ENCODE results near the gene SPATA1.
A peak's percentile ranks its signal among the peaks of the same experiment; 100 is the strongest.

Gene SPATA1

DNA sequence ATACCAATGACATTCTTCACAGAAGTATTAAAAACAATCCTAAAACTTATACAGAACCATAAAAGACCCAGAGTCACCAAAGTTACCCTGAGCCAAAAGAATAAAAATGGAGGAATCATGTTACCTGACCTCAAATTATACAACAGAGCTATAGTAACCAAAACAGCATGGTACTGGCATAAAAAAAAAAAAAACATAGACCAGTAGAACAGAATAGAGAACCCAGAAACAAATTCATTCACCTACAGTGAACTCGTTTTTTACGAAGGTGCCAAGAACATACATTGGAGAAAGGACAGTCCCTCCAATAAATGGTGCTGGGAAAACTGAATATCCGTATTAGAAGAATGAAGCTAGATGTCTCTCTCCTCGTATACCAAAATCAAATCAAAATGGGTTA is 2.8 kb downstream of the SPATA1 start:
- DNase-seq (ENCODE audit: low read depth, low spot score), result no peak

DNA sequence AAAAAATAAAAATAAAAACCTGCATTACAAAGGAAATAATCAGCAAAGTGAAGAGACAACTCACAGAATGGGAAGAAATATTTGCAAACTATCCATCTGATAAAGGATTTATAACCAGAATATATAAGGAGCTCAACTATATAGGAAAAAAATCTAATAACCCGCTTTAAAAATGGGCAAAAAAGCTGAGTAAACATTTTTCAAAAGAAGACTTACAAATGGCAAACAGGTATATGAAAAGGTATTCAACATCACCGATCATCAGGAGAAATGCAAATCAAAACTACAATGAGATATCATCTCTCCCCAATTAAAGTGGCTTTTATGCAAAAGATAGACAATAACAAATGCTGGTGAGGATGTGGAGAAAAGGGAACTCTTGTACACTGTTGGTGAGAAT is 4.0 kb downstream of the SPATA1 start:
- DNase-seq (ENCODE audit: low read depth, low spot score), result no peak

DNA sequence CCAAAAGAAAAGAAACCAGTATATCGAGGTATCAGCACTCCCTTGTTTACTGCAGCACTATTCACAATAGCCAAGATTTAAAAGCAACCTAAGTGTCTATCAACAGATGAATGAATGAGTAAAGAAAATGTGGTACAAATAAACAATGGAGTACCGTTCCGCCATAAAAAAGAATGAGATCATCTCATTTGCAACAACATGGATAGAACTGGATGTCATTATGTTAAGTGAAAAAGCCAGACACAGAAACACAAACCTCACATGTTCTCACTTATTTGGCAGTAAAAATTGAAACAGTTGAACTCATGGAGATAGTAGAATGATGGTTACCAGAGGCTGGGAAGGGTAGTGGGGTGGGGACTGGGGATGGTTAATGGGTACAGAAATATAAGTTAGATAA is 4.5 kb downstream of the SPATA1 start:
- no peak for DNase-seq (ENCODE audit: low read depth, low spot score)

DNA sequence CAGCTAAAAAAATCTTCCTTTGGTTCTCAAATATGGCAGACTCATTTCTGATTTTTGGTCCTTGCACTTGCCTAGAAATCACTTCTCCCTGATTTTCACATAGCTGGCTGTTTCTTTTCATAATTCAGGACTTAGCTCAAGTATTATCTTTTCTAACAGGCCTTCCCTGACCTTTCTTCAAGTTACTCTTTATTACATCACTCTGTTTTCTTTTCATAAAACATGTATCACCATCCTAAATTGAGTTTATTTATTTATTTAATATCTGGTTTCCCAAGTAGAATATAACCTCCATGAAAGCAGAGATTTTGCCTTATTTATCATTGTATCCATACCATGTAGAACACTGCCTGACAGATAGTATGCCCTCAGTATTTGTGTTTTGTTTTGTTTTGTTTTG is 18.4 kb downstream of the SPATA1 start:
- DNase-seq (ENCODE audit: low read depth, low spot score), result no peak

DNA sequence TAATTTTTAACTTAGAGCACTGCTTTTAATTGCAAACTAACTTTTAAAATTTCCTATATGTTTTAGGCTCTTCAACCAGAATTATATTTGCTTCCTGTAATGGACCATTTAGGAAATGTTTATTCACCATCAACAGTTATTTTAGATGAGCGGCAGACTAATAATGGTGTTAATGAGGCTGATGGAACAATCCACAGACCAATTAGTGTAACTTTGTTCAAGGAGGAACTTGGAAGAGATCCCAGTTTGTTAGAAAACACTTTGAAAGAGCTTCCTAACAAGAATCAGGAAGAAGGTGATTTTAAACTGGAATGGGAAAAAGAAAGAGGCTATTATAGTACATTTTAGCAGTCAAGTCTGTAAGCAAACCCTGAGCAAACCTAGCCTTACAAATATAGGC is 19.6 kb downstream of the SPATA1 start:
- no peak for DNase-seq (ENCODE audit: low read depth, low spot score)

DNA sequence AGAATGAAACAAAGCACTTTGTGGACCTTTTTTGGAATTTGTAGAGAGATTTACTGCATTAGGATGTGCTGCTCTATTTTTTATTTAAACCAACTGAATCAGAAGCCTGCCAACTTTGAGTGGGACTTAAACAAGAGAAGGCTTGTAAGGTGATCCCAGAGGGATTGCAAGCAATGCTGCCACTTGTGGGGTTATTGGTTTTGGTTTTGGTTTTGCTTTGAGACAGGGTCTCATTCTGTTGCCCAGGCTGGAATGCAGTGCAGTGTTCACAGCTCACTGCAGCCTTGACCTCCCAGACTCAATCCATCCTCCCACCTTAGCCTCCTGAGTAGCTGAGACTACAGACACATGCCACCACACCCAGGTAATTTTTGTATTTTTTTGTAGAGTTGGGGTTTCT is 32.4 kb downstream of the SPATA1 start:
- no peak for DNase-seq (ENCODE audit: low read depth, low spot score)

DNA sequence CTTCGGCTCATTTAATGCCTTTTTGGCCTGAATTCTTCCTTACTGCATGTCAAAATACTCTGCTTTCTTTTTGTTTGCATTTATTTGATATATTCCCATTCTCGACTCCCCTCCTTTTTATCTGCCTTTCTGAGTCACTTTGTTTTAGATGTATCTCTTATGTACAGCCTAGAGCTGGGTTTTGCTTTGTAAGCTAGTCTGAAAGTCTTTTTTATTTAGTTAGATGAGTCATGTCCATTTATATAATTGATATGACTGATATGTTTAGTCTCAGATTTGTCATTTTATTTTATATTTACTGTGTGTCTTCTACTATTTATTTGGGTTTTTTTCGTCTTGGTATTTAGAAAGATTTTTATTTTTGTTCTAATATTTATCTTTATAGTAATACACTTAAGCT is 33.8 kb downstream of the SPATA1 start:
- no peak for DNase-seq (ENCODE audit: low read depth, low spot score)

DNA sequence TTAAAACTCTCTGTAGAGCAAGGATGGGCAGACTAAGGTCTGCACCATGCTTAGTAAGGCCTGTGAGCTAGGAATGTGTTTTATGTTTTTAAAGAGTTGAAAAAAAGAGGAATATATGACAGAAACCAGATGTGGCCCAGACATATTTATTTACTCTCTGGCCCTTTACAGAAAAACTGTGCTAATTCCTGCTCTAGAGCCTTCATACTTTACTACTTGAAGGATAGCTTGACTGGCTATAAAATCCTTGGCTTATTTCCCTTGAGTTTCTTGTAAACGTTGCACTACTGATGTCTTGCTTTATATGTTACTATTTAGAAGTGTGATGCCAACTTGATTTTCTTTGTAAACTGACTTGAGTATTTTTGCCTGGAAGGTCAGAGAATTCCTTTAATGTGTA is 34.6 kb downstream of the SPATA1 start:
- no peak for DNase-seq (ENCODE audit: low read depth, low spot score)

DNA sequence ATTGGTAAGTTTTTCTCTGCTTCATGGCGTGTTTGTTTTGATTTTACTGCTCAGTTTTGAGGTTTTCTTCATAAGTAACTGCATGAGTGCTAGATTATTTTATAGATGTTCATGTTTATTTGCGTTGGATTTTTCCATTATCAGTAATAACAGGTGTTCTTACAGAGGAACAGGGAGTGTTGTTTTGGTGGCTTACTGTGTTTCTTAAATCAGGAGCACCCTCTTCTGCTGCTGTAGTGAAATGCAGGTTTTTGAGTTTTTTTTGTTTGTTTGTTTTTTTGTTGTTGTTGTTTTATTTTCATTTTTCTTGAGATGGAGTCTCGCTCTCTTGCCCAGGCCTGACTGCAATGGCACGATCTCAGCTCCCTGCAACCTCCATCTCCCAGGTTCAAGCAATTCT is 35.5 kb downstream of the SPATA1 start:
- DNase-seq (ENCODE audit: low read depth, low spot score), result no peak

DNA sequence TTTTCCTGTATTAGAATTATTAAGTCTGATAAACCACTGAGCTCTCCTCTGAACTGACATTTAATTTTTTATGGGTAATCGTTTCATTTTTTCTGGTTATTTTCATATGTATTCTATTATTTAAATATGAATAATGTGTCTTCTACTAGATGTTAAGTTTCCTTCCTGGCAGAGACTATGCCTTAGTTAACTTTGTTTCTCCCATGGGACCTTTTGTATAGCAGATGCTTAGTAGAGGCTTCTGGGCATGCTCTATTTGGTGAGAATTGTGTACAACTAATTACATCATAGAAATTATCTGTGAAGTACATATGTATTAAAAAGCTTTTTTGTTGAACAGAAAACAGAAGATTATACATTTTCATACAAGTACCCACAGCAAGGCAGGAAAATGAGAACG is 44.6 kb downstream of the SPATA1 start:
- DNase-seq (ENCODE audit: low read depth, low spot score), result no peak

DNA sequence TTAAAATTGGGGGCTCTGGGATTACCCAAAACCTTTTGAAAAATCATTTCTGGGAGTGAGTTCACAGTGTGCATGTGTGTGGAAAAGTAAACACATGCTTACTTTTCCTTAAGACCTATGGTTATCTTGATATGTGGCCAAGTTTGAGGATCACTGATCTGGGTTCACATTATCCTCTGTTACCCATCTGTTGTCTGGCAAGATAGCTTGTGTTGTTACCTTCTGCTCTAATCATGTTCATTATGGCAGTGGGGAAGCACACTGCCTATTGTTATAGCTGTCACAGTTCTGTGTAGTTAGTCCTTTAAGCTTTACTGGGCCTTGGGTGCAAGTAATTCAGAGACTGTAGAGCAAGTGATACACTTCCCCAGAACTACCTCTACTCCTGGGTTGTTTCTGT is 63.0 kb downstream of the SPATA1 start:
- no peak for DNase-seq (ENCODE audit: low read depth, low spot score)

DNA sequence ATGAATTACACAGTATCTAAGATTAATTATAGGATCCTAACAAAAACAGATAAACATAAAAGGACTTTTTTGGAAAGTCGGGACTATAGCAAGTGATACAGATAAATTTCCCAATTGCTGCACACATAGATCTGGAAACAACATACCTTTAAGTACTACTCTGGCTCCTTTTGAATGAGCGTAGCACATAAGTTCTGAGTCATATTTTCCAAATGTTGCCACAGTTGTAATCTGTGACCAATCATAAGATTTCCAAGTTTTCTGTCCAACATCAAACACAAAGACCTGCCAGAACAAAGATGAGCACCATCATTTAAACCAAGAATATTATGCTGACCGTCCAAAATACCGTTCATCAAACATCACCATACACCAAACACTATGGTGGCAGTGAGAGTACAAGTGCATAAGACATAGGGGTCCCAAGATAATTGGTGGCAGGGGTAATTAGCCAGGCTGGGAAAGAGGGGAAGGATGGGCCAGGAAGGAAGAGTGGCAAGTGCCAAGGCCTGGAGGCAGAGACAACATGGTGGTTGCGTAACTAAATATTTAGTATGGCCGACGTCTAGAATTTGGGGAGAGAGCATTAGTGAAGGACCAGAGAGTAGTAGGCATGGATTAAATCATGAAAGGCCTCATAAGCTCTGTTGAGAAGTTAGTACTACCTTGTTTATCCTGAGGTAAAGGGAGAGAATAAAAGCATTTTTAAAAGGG is 64.4 kb downstream of the SPATA1 start:
- no peak for DNase-seq (ENCODE audit: low read depth, low spot score)

DNA sequence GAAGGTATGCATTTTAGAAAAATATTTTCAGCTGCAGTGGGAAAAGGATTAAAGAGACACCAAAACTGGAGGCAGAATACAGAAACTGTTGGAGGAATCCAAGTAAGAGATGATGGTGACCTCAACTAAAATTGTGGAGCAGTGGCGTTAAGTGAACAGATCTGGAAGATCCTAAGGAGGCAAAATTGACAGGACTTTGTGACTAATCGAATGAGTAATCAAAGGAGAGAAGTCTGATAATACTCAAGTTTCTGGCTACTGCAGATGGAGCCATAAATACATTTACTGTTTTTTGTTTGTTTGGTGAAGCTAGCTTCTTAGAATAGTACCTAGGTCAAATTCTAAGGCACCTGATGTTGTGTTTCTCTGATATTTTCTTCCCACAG is 65.0 kb downstream of the SPATA1 start:
- no peak for DNase-seq (ENCODE audit: low read depth, low spot score)

DNA sequence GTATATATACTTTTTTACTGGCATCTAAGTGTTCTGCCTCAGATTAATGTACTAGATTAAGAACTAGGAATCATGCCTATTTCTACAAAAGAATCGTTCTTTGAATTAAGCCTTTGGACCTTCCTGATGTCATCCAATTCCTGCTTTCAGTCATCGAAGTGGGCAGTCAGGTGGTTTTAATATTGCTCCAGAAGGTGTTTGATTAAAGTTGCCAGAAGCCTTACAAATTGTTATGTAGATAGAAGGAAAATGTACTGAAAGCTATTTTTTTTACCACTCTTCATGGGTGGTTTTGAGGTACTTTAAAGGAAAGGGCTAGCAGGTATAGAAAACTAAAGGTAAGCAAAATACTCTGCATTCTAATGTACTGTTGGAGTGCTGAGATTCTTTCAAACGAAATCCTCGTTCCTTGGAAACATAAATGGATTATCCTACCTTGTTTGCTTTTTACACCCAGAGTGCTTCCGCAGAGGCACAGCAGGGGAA is 67.3 kb downstream of the SPATA1 start:
- DNase-seq (ENCODE audit: low read depth, low spot score), result no peak

DNA sequence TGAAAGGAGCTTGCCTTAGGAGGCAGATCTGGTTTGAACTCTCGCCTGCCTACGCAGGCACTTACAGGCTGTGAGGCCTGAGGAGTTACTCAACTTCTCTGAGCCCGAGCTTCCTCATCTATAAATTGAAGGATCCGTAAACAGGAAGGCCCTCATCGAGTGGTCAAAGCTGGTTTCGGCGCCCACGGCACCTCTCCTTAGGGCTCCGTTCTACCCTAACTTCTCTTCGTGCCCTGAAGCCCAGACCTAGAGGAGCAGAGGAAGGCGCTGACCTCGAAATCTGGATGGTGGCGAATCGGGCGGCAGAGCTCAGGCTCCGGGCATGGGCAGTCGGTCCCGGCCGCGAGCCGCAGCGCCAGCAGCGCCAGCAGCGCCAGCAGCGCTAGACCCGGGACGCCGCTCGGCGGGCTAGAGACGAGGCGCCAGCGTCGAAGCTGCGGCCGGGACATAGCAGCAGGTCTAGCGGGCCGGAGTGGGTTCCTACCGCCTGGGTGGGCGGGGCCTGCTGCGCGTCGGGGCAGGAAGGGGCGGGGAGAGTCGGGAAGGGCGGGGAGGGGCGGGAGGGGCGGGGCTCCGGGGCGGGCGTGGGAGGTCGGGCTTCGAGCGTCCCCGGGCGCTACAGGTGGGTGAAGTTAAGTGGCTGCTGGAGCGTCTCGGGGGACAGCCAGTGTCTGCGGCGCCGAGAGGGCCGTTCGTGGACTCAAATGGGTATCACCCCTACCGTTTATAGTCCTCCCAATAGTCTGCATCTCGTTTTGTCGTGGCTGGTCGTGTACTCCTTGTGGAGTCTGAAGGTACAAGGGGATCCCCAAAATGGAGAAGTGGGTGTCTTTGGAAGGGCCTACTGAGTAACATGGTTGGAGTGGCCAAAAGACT is 68.0 kb downstream of the SPATA1 start, which contains the start of gene CTBS:
Gene CTBS (minus strand): TSS at position 474 of the 876 bp plus-strand sequence. CDS start 25 bp downstream, at position 449.
- peak; percentile 38 for DNase-seq (ENCODE audit: low read depth, low spot score)

DNA sequence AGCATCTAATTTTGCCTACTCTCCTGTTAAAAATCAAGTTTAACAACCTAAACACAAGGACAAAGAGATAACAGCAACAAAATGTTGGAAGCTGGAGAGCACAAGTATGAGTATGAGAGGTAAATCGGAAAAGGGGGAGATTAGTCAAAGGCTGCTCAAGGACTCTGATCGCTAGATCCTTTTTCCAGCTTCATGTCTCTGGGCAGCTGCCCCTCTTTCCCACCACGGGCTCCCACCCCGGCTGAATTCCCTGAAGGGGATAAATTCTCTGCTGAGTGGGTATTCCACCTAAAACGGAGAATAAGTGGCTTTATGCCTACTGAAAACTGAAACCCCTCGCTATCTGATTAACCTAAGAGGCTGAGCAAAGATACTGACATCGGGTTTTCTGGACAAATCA is 68.8 kb downstream of the SPATA1 start:
- no peak for DNase-seq (ENCODE audit: low read depth, low spot score)

DNA sequence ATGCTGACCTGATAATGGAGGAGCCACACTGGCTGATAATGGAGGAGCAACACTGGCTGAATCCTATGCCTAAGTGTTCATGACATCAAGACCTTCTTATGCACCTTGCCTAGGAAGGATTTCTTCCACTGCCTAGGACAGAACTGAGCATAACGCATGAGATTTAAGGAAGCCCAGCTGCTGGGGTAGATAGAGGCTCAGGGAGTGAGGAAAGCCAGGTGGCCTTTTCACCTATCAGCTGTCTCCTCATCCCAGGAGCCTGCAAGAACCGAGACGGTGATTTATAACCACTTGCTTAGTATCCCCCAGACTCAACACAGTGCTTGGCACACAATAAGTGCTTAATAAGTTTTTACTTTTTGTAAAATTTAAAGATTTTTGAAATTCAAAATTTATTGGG is 75.5 kb downstream of the SPATA1 start:
- DNase-seq (ENCODE audit: low read depth, low spot score), result no peak

DNA sequence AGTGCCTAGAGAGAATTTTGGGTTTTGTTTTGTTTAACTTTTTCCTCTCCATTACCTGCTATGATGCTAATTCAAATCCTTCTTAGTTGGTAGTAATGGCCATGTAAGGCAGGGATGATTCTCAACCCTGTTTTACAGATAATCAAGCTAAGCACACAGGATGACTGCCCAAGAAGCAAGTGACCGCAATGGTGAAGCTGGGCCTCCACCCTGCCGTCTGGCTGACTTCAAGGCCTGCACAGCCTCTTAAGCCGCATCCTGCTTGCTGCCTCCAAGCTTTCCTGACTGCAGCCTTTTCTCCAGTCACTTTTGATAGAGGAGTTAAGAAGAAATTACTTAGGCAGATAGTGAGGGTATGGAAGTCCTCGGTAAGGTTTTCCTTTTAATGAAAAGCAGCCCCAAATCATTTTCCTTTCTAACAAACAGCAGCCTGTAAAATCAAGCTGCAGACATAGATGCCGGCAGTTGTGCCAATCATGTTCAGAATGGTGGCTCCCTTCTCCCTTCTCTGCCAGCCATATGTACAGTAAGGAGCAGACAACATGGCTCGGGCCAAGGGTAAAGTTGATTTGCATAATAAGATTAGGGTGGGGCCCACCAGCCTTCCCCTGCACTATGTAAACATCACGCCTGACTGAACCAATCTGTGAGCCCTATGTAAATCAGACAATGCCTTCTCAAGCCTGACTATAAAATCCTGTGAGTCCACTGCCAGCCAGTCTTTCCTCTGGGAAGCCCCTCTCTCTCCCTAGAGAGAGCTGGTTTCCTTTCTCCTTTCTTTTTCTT is 76.8 kb downstream of the SPATA1 start:
- no peak for DNase-seq (ENCODE audit: low read depth, low spot score)

DNA sequence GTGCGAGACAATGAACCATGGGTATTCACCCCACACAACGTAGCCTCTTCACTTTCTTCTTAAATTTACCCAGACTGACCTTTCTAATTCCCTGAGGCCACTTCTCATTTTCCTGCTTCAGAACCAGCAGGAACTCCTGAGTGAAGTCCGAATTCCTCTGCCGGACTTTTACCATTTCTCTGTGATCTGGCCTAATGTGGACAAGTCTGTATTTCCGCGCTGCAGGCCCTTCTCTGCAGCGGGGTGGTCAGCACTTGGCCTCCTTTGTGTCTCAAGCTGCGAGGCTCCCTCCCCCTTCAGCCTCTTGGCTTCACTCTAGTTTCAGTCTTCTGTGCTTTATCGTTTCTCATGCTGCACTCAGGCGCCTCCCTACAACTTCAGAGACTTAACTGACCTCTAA is 77.5 kb downstream of the SPATA1 start:
- DNase-seq (ENCODE audit: low read depth, low spot score), result no peak

DNA sequence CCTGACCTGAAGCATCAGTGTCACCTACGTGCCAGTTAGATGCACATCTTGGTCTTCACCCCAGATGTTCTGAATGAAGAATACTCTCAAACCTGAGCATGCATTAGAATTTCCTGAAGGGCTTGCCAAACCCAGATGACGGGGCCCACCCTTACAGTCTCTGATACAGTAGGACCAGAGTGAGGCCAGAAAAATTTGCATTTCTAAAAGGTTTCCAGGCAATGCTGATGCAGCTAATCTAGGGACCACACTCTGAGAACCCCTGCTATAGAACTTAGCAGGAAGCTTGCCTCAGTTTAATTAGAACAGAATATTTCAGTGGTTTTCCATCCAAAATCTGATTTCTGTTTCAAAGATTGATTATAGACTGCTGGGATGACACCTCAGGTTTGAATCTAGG is 77.9 kb downstream of the SPATA1 start:
- no peak for DNase-seq (ENCODE audit: low read depth, low spot score)

DNA sequence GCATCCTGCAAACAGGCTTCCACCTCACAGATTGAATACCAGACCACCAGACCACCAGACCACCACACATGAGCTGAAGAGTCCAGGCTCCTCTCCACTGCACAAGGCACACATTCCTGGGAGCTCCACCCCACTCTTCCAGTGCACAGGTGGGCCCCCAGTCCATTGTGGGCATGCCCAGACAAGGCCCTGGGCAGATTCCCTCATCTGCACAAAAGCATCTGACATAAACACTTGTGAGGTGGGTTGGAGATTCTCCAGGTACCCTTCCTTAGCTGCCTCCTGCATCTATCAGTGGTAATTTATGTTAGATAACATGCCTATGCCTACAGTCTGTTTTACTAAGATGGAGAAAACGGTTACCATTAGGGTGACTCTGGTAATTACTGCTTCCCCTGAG is 79.6 kb downstream of the SPATA1 start:
- DNase-seq (ENCODE audit: low read depth, low spot score), result no peak

DNA sequence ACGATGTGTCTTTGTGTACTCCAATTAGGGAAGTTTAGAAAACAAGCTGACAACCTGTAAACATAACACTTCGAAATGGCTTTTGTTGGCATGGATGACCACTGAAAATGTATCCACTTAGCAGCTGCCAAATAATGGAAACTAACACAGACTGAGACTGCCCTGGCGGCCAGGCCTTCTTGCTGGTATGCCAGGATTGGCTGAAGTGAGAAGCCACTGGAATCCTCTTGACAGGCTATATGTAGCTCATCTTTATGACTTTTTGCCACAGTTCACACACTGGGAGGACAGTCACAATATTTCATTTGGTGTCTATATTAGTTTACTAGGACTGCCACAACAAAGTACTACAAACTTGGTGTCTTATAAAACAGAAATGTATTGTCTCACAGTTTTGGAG is 80.9 kb downstream of the SPATA1 start:
- DNase-seq (ENCODE audit: low read depth, low spot score), result no peak

All from iPS DF 19.7 (cell line).